H1 (cell line): ENCODE measurements around the gene SLC26A9. TPM values are rescaled to one million over a fixed set of nuclear protein-coding genes. Genes with fewer than 3 reads are reported as not detected.

Experiments
- ASH2L ChIP-seq: fragments of 200-600, 300-600 bp; sonication (generic); IDR thresholded peaks from one replicate; pipeline ENCODE4 v1.7.1; 2017; ENCODE audit warnings: low read length
- ATF2 ChIP-seq: IDR thresholded peaks from 2 replicates; pipeline ENCODE4 v1.6.1; 2012; ENCODE audit warnings: low read length, inconsistent platforms
- ATF3 ChIP-seq: IDR thresholded peaks from 2 replicates; pipeline ENCODE4 v1.6.1; 2011; ENCODE audit warnings: low read depth, mild to moderate bottlenecking, low read length; ENCODE audit not compliant: insufficient read depth
- BACH1 ChIP-seq: IDR thresholded peaks from 2 replicates; pipeline ENCODE4 v1.6.1; 2012; ENCODE audit warnings: low read length, improper control_type of control experiment
- CBX5 ChIP-seq: fragments of 300-800, 300-1000 bp; sonication (generic); IDR thresholded peaks from 2 replicates; pipeline ENCODE4 v1.7.1; 2016; ENCODE audit warnings: antibody characterized with exemption, low read length, low read depth
- CTBP2 ChIP-seq: IDR thresholded peaks from 2 replicates; pipeline ENCODE4 v1.7.0; 2011; ENCODE audit warnings: borderline replicate concordance, mild to moderate bottlenecking, moderate library complexity, mixed read lengths, low read length; ENCODE audit not compliant: insufficient read depth, insufficient read length
- E2F6 ChIP-seq: IDR thresholded peaks from 2 replicates; pipeline ENCODE4 v1.6.1; 2012; ENCODE audit warnings: inconsistent platforms
- FOSL1 ChIP-seq: IDR thresholded peaks from 2 replicates; pipeline ENCODE4 v1.6.1; 2011; ENCODE audit warnings: mild to moderate bottlenecking, low read depth, low read length, moderate library complexity; ENCODE audit not compliant: insufficient read depth
- GABPA ChIP-seq: IDR thresholded peaks from 2 replicates; pipeline ENCODE4 v1.6.1; 2011; ENCODE audit warnings: mild to moderate bottlenecking, low read length, moderate library complexity, borderline replicate concordance; ENCODE audit not compliant: insufficient read depth
- HDAC6 ChIP-seq: IDR thresholded peaks from one replicate; pipeline ENCODE4 v1.7.1; 2012; ENCODE audit warnings: low read depth, mild to moderate bottlenecking, inconsistent platforms, low read length, moderate library complexity
- KDM1A ChIP-seq: fragments of 200-600, 300-600 bp; sonication (generic); IDR thresholded peaks from 2 replicates; pipeline ENCODE4 v1.7.1; 2016; ENCODE audit warnings: mild to moderate bottlenecking, low read length, borderline replicate concordance
- MAX ChIP-seq: IDR thresholded peaks from 2 replicates; pipeline ENCODE4 v1.6.1; 2012; ENCODE audit warnings: inconsistent platforms
- PHF8 ChIP-seq: fragments of 200-600 bp; sonication (generic); conservative IDR thresholded peaks from 2 replicates; pipeline ENCODE4 v1.7.1; 2012; ENCODE audit warnings: low read depth, mild to moderate bottlenecking, inconsistent platforms, low read length, moderate library complexity
- POLR2A ChIP-seq, 2 experiments: IDR thresholded peaks; 1 replicate in 1 of 2; 2 replicates in 1 of 2; pipeline ENCODE4 v1.6.1; 2011; ENCODE audit warnings: low read depth in 2 of 2, low read length in 2 of 2, mild to moderate bottlenecking in 2 of 2; ENCODE audit errors: control extremely low read depth in 1 of 2
- POU5F1 ChIP-seq: IDR thresholded peaks from 2 replicates; pipeline ENCODE4 v1.6.1; 2011; ENCODE audit warnings: low read depth, mild to moderate bottlenecking, low read length, moderate library complexity
- SAP30 ChIP-seq: fragments of 300-600 bp; sonication (generic); IDR thresholded peaks from 2 replicates; pipeline ENCODE4 v1.7.1; 2012; ENCODE audit warnings: low read length, moderate library complexity, mild to moderate bottlenecking, inconsistent platforms; ENCODE audit not compliant: insufficient read depth, insufficient replicate concordance
- SP4 ChIP-seq: IDR thresholded peaks from 2 replicates; pipeline ENCODE4 v1.6.1; 2012; ENCODE audit warnings: low read length, inconsistent platforms
- TAF1 ChIP-seq: IDR thresholded peaks from 2 replicates; pipeline ENCODE4 v1.6.1; 2011; ENCODE audit warnings: mild to moderate bottlenecking, low read depth, low read length
- TAF7 ChIP-seq: optimal IDR thresholded peaks from 2 replicates; pipeline ENCODE3; 2011; ENCODE audit warnings: low read depth, mild to moderate bottlenecking, inconsistent platforms, low read length, moderate library complexity, borderline replicate concordance
- TBP ChIP-seq: IDR thresholded peaks from 2 replicates; pipeline ENCODE4 v1.6.1; 2011; ENCODE audit warnings: low read depth, low read length, improper control_type of control experiment
- TCF12 ChIP-seq: IDR thresholded peaks from 2 replicates; pipeline ENCODE4 v1.6.1; 2011; ENCODE audit warnings: low read depth, mild to moderate bottlenecking, low read length
- polyA plus RNA-seq, 7 experiments: library from polyadenylated mRNA; depleted of rRNA in 3 of 7; stranded (reverse) in 5 of 7; unstranded in 2 of 7; fragments of >200 nt in 5 of 7; fragments of 200-250 nt in 2 of 7; gene quantifications; 1 replicate in 5 of 7; 2 replicates in 1 of 7; 4 replicates in 1 of 7; pipeline versions ENCODE4 v1.2.1 to v1.2.3, GENCODE V29; 2011 to 2013; ENCODE audit warnings: missing spikeins in 2 of 7, mixed read lengths in 2 of 7
- total RNA-seq: library from RNA; stranded (reverse); fragmentation: NEBNext Ultra II Directional; extraction: Animal tissue kit (Norgen Biotek cat#: 25700); gene quantifications from 2 replicates; pipeline ENCODE4 v1.2.1, GENCODE V29; 2021

The SLC26A9 gene
- total and polyA plus RNA-seq, 2 of the 8 experiments (the other 6 are each of a cell fraction or from before 2014, with no cell fraction given), result not detected

- no peak for TF ChIP-seq FOSL1
- TF ChIP-seq ATF2, result no peak
- no peak for TF ChIP-seq TAF1
- TF ChIP-seq BACH1, result no peak
- TF ChIP-seq ATF3, result 0 out of 2 replicates have a peak, but pooled peaks have one; percentile 14
- TF ChIP-seq TCF12, result no peak
- TF ChIP-seq TBP, result no peak
- peak; percentile 54; the same call in 1 of the 2 replicates for TF ChIP-seq GABPA
- no peak for TF ChIP-seq MAX
- no peak for TF ChIP-seq SAP30
- no peak for TF ChIP-seq SP4
- TF ChIP-seq KDM1A, result no peak
- TF ChIP-seq CBX5, result no peak
- TF ChIP-seq PHF8, result no peak
- no peak for TF ChIP-seq TAF7
- no peak for TF ChIP-seq ASH2L
- TF ChIP-seq POU5F1, result no peak
- no peak for TF ChIP-seq CTBP2
- TF ChIP-seq POLR2A (IDR thresholded peaks at IDR 0.05; ENCODE audit: control extremely low read depth in 1 of 2, low read depth in 2 of 2, low read length in 2 of 2), result no peak
- no peak for TF ChIP-seq E2F6
- TF ChIP-seq HDAC6, result no peak
Observed at GRCh38 chr1:205918955-205919746, 24.1 kb downstream of the SLC26A9 start (continued).
